Lower leg skin (tissue), 3 donors: ENCODE data around the gene EPB41L2.

ENCODE experiments used
- CTCF ChIP-seq, 3 donors: fragments of 450-650 bp; IDR thresholded peaks; one replicate each; pipeline ENCODE4 v1.5.1; 2016; ENCODE audit warnings: antibody characterized with exemption in 3 of 3, mild to moderate bottlenecking in 3 of 3, moderate library complexity in 2 of 3
- POLR2A ChIP-seq, 2 donors: fragments of 450-650 bp; IDR thresholded peaks; one replicate each; pipeline ENCODE4 v1.6.1; 2016 to 2017; ENCODE audit warnings: antibody characterized with exemption in 2 of 2, mild to moderate bottlenecking in 1 of 2, moderate library complexity in 1 of 2

GRCh38 chr6:131053546-131054240, 9.4 kb downstream of the EPB41L2 start:
- no peak for TF ChIP-seq CTCF (IDR thresholded peaks at IDR 0.05)
- no peak for TF ChIP-seq POLR2A (IDR thresholded peaks at IDR 0.05)
